Measurements from ENCODE around the gene TOPBP1.

TOPBP1 gene

GRCh38 chr3:133606342-133606741, 55.4 kb downstream of the TOPBP1 start:
- no peak for DNase-seq

DNA sequence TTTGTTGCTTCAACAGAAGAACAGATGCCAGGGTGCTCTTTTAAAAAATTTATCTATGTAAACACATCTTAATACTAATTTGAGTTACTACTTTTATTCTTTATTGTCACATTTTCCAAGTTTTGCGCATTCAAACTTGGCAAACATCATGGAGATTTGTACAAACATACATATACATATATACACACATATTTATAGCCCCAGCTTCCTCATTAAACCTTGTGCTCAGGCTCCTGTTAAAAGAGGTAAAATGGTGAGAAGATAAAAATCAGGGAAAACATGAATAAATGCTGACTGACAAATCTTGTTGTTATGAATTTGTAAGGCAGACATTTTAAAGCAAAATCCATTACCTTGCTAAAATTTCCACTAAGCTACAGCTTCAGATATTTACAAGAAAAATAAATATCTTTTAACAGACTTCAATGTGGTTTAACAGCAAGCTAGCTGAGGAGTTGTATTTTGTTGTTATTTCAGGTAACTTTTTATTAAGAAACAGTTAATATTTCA, 61.1 kb downstream of the TOPBP1 start:
- DNase-seq: no peak

DNA sequence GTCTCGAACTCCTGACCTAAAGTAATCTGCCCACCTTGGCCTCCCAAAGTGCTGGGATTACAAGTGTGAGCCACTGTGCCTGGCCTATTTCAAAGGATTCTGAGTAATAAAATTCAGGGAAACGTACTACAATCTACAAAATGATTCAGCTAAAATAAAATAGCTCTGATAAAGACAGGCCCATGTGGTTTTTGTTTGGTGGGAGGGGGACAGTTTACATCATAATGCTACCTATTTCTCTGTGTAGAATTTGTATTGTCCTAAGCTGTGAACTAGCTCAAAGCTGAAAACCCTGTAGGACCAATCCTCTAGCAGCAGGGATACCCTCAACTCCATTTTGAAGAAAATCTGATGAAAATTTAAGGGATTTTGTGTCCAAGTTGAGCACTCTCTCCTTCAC, 62.5 kb downstream of the TOPBP1 start:
- DNase-seq: no peak

DNA sequence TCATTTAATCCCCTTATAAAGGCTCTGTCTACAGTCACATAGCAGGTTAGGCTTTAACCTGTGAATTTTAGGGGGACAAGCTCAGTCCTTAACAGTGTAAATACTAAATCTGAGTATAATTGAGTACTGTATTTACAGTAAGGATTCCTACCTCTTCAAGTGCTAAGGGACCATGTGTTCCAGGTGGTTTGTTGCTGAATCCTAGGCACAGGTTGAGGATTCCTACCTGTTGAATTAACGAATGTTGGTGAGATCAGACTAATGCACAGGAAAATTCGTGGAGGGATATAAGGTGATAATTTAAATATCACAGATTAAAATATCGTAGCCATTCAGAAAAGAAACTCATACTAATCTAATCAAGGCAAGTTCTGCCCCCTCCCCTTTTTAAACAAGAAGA, 63.3 kb downstream of the TOPBP1 start:
- DNase-seq: no peak

GRCh38 chr3:133595341-133595740, 66.4 kb downstream of the TOPBP1 start:
- DNase-seq: no peak

- DNase-seq: no peak
These were observed 68.5 kb downstream of the TOPBP1 start for GRCh38 chr3:133593243-133593642.

- no peak for DNase-seq
These were observed 68.9 kb downstream of the TOPBP1 start for GRCh38 chr3:133592843-133593242.

DNA sequence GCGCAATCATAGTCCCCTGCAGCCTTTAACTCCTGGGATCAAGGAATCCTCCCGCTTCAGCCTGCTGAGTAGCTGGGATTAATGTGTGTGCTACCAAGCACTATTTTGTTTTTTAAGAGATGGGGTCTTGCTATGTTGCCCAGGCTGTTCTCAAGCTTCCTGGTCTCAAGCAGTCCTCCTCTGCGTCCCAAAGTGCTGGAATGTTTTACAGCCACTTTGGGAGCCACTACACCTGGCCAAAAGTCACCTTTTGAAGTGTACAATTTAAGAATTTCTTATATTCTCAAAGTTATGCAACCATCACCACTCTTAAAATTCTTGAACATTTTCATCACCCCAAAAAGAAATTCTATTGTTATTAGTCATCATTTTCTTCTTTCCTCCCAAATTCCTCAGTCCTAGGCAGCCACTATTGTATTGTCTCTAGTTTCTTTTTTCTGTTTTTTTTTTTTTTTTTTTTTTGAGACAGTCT, 70.4 kb downstream of the TOPBP1 start:
- DNase-seq: no peak

- no peak for DNase-seq
These were observed 72.2 kb downstream of the TOPBP1 start for GRCh38 chr3:133589503-133589902.

DNA sequence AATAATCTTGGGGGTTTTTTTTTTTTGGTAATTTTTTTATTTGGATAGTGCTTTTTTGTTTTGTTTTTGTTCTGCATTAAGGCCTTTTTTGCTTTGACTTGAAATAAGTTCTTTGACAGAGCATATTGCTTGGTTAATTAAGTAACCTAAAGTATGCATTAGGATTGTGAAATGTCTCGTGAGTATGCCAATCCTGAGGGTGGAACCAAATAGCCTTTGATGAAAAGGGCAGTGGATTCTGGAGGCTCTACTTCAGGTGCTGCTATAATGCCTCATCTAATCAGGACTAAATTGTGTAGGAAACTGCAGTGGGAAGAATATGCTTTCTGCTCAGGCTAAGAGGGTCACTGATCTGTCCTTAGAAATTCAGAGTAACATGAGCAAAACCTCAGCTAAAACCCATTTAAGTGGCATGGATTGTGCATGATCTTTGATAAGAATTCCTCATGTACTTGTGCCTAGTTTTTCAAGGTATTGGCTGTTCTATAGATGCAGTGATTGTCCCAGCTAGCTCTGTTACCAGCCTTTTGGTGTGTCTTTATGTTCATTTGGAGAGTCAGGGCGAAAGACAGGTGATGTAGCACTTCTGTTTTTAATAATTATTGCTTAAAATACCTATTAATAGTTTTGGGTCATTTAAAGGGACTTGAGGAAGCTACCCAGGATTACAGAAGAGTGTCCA, 72.8 kb downstream of the TOPBP1 start:
- no peak for DNase-seq

DNA sequence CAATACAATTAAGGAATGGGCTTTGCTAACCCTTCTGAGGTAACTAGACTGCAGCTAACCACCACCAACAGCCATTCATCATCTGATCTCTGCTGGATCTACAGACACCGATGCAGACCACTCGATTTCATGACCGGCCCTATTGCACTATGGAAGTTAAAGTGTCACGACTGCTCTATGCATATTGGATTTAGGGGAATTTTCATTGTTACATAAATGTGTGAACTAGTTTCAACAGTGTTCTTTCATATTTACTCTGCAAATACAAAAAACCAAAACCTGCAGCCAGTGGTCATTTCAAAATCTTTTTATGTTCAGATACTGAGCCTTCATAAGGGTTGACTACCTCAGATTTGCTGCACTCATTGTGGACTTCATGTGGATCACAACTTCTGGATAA, 73.7 kb downstream of the TOPBP1 start:
- DNase-seq: no peak

- DNase-seq: no peak
These were observed 78.3 kb downstream of the TOPBP1 start for GRCh38 chr3:133583396-133583795.

DNA sequence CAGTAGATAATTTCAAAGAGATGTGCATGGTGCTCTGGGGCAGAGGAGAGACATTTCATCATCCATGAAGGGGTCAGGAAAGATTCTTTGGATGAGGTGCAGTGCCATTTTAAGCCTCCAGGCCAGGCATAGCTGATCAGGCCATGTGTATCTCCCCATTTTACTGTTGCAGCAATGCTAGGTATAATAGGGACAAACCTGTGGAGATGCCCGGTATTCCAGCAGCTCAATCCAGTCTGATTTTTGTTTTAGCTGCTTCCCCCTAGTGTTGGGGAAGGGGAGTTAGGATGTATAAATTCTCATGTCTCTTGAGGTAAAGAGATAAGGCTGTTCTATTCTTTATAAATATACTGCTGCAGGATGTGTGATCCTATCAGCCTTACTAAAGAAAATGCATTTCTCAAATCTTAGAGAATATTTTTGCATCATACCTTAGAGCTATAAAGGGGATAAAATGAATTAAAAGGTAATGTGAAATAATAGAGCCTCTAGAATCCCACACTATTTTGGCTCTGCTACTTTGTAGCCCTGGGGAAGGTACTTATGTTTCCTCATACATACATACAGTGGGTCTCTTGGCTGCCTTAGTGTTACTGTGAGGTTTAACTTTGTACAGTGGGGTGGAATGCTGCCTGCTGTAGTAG, 83.1 kb downstream of the TOPBP1 start:
- DNase-seq: no peak

DNA sequence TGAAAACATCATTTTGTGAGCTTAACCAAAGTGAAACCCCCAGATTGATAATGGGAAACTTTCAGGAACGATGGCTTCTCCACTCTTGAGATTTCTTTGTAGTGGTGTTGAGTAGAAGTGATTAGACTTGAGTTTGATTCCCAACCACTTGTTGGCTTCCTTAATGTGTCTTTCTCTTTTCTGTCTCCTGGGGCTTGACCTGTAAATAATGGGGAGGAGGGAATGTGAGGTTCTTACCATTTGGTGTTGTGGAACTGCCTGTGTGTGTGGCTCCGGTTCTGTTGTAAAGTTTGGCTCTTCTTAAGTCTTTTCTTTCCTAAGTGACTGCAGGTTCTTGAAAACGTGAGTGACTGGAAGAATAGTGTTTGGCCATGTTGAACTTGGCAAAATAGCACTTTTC, 85.6 kb downstream of the TOPBP1 start:
- no peak for DNase-seq

- no peak for DNase-seq
These were observed 86.7 kb downstream of the TOPBP1 start for GRCh38 chr3:133575086-133575485.

DNA sequence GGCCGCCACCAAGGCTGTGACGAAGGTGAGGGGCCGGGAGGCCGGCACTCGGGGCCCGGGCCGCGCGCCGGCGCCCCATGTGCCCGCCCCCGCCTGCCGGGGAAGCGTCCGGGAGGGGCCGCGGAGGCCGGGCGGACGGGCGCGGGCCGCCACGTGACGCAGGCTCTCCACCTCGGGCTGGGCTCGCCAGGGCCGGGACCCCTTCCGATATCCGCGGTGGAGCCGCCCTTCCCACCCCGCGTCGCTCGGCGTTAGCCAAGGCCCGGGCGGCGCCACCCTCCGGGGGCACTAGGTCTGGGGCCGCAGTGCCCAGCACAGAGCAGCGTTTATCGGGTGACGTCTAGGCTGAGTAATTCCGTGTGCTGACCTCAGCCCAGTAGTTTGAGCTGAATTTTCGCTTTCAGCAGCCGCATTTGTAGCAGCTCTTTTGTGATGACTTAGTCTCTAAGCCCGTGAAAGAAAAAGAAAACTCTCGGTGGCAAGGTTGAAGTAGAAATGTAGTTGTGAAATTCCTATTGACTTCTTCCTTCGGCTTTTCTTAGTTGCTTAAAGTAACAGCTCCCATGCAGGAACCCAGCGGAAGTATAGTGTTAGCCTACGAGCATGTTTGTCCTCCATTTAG, 87.4 kb downstream of the TOPBP1 start:
- DNase-seq: no peak

- DNase-seq: no peak
These were observed 88.0 kb downstream of the TOPBP1 start, which contains the start of gene CDV3 for GRCh38 chr3:133573629-133574194. CDV3 (plus strand) TSS chr3:133573686; CDS start chr3:133574045, 359 bp downstream.

DNA sequence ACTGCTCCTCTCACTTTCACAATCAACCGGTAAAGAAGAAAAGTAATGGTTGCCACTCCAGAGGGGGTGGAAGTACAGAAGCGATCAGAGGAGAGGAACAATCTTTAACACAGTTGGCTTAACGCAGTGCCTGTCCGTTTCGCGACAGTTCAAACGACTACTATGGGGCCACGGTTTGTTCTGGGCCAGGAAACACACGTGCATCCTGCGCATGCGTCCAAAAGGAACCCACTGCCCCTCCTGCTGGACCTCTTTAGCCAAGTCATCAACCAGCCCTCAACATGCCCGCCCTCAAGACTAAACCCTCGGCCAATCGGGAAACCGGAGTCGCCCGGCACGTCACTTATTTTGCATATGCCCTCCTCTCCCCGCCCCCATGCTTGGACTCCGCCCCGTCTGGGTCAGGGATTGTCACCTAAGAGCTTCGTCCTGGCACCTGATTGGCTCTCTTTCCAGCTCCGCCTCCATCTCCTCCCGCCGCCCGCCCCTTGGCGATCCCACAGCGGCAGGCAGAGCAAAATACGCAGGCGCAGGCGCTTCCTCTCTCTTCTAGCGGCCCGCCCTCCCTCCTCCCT, 88.6 kb downstream of the TOPBP1 start:
- DNase-seq: no peak

- DNase-seq: no peak
These were observed 89.3 kb downstream of the TOPBP1 start for GRCh38 chr3:133572158-133573053.

GRCh38 chr3:133570937-133571320, 90.8 kb downstream of the TOPBP1 start:
- DNase-seq: no peak

- no peak for DNase-seq
These were observed 91.4 kb downstream of the TOPBP1 start for GRCh38 chr3:133570139-133570936.

Data from NK-92 treated with Interleukin-12 subunit alpha and Interleukin-12 subunit beta, amount 100 ng/mL, for 24 hours (cell line).